ENCODE data around the gene AGBL4.

The AGBL4 gene

GRCh38 chr1:49556676-49557234 lies 467.0 kb downstream of the AGBL4 start:
- in situ Hi-C loops (cut with HindIII; ENCODE audit: low sequenced_read_pairs) = no loop called here
- DNase-seq (ENCODE audit: low read depth, low spot score) = no peak

GRCh38 chr1:49552101-49552500 lies 471.7 kb downstream of the AGBL4 start:
- DNase-seq (ENCODE audit: low read depth, low spot score) = no peak
- TF ChIP-seq, protein P1, sequence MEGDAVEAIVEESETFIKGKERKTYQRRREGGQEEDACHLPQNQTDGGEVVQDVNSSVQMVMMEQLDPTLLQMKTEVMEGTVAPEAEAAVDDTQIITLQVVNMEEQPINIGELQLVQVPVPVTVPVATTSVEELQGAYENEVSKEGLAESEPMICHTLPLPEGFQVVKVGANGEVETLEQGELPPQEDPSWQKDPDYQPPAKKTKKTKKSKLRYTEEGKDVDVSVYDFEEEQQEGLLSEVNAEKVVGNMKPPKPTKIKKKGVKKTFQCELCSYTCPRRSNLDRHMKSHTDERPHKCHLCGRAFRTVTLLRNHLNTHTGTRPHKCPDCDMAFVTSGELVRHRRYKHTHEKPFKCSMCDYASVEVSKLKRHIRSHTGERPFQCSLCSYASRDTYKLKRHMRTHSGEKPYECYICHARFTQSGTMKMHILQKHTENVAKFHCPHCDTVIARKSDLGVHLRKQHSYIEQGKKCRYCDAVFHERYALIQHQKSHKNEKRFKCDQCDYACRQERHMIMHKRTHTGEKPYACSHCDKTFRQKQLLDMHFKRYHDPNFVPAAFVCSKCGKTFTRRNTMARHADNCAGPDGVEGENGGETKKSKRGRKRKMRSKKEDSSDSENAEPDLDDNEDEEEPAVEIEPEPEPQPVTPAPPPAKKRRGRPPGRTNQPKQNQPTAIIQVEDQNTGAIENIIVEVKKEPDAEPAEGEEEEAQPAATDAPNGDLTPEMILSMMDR (IDR thresholded peaks at IDR 0.05; ENCODE audit: low read depth, low read length) = no peak
- in situ Hi-C loops (cut with HindIII; ENCODE audit: low sequenced_read_pairs) = no loop called here
- H3K4me3 ChIP-seq (ENCODE audit: low read depth, low read length) = no peak overlapping the region

More at GRCh38 chr1:49556676-49557234, 467.0 kb downstream of the AGBL4 start:
- H3K4me3 ChIP-seq (ENCODE audit: low read depth, low read length) = no peak overlapping the region
- TF ChIP-seq, protein P1 (IDR thresholded peaks at IDR 0.05; ENCODE audit: low read depth, low read length) = no peak

DNA sequence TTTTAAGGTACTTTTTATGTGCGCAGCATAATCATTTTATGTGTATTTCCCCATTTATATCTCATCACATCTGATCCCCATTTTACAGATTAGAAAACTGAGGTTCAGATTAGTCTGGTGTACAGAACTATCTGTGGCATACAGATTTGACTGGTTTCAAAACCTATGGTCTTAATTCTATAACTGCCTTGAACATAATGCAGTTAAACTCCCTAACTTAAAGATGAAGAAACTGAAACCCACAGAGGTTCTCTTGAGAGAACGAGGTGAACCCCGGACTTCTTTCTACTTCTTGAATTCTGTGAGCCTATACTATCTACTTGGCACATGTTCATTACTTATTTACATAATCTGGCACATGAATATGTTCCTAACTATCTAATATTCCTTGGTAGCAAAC lies 479.1 kb downstream of the AGBL4 start:
- H3K4me3 ChIP-seq (ENCODE audit: low read depth, low read length) = no peak overlapping the region
- in situ Hi-C loops (cut with HindIII; ENCODE audit: low sequenced_read_pairs) = no loop called here
- no peak for DNase-seq (ENCODE audit: low read depth, low spot score)
- TF ChIP-seq, protein P1 (IDR thresholded peaks at IDR 0.05; ENCODE audit: low read depth, low read length) = no peak

DNA sequence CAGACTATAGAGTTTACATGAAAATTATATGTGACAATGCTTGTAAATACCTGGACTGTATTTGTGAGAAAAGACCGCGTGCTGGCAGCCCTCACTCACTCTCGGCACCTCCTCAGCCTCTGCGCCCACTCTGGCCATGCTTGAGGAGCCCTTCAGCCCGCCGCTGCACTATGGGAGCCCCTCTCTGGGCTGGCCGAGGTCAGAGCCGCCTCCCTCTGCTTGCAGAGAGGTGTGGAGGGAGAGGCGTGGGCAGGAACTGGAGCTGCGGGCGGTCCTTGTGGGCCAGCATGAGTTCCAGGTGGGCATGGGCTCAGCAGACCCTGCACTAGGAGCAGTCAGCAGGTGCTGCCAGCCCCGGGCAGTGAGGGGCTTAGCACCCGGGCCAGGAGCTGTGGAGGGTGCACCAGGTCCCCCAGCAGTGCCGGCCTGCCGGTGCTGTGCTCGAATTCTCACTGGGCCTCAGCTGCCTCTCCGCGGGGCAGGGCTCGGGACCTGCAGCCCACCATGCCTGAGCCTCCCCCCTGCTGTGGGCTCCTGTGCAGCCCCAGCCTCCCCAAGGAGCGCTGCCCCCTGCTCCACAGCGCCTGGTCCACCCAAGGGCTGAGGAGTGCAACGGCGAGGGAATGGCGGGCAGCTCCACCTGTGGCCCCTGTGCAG lies 482.5 kb downstream of the AGBL4 start:
- in situ Hi-C loops (cut with HindIII; ENCODE audit: low sequenced_read_pairs) = no loop called here

GRCh38 chr1:49527606-49528305 lies 496.0 kb downstream of the AGBL4 start:
- in situ Hi-C loops (cut with HindIII; ENCODE audit: low sequenced_read_pairs) = no loop called here
- TF ChIP-seq, protein P1 (IDR thresholded peaks at IDR 0.05; ENCODE audit: low read depth, low read length) = no peak
- no peak for DNase-seq (ENCODE audit: low read depth, low spot score)

More for the DNA sequence above, 482.5 kb downstream of the AGBL4 start:
- no peak for DNase-seq (ENCODE audit: low read depth, low spot score)
- no peak overlapping the region for H3K4me3 ChIP-seq (ENCODE audit: low read depth, low read length)
- TF ChIP-seq, protein P1 (IDR thresholded peaks at IDR 0.05; ENCODE audit: low read depth, low read length) = no peak

DNA sequence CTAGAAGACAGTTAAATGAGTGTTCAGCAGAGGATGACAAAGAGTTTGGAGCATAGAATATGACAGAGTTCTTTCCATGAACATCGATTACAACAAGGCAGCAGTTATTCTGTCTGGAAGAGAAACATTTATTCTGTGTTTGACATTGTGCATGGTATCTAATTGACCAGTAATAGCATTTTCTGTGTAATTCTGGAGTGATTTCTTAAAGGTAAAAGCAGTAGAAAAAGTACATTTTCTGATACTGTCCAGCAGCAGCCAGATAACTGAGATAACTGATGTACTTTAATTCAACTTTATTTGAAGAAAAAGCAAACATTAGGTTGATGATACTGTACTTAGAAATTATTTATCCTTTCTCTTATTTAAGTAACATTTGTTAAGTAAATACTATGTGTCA lies 497.1 kb downstream of the AGBL4 start:
- in situ Hi-C loops (cut with HindIII; ENCODE audit: low sequenced_read_pairs) = no loop called here
- DNase-seq (ENCODE audit: low read depth, low spot score) = no peak
- TF ChIP-seq, protein P1 (IDR thresholded peaks at IDR 0.05; ENCODE audit: low read depth, low read length) = no peak
- H3K4me3 ChIP-seq (ENCODE audit: low read depth, low read length) = no peak overlapping the region

More at GRCh38 chr1:49527606-49528305, 496.0 kb downstream of the AGBL4 start:
- no peak overlapping the region for H3K4me3 ChIP-seq (ENCODE audit: low read depth, low read length)
